ENCODE results near the gene LGMN. TPM values are rescaled to one million over a fixed set of nuclear protein-coding genes. Genes with fewer than 3 reads are reported as not detected.
A peak's percentile ranks its signal among the peaks of the same experiment; 100 is the strongest.
"Not testable (repeated sequence)": the region's sequence is repeated elsewhere in the genome, so short reads cannot be mapped to it uniquely, and the experiment has no call there.

The LGMN gene
- total and polyA plus RNA-seq, 11 donors, result 78.8 to 327 (median 108) TPM

DNA sequence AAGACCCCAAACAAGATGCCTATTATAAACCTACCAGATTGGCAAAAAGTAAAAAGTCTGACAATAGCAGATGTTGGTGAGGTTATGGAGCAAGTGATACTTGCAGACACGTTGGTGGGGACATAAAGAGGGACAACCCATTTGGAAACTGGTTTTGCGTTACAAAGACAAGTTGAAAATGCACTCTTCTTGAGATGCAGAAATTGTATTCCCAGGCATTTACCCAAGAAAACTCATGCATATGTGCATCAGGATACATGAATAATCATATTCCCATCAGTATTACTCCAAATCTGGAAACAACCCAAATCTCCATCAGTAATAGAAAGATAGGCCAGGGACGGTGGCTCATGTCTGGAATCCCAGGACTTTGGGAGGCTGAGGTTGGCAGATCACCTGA is 32.9 kb upstream of the LGMN start:
- Histone ChIP-seq H3K4me3 (no peak overlapping the region), H3K9me3 (peaks cover 0 to 3% (median 0%) of the 10 kb centered on the region in 12 donors), H3K27ac (peak overlapping the region in 1 of 12 donors; percentile 42), H3K4me1 (peaks cover 0 to 27% (median 7%) of the 10 kb centered on the region in 12 donors), H3K36me3 (no peaks in the 10 kb centered on the region), H3K27me3 (no peaks in the 10 kb centered on the region)
- TF ChIP-seq POLR2A (IDR thresholded peaks at IDR 0.05), result no peak
- TF ChIP-seq, protein P1, sequence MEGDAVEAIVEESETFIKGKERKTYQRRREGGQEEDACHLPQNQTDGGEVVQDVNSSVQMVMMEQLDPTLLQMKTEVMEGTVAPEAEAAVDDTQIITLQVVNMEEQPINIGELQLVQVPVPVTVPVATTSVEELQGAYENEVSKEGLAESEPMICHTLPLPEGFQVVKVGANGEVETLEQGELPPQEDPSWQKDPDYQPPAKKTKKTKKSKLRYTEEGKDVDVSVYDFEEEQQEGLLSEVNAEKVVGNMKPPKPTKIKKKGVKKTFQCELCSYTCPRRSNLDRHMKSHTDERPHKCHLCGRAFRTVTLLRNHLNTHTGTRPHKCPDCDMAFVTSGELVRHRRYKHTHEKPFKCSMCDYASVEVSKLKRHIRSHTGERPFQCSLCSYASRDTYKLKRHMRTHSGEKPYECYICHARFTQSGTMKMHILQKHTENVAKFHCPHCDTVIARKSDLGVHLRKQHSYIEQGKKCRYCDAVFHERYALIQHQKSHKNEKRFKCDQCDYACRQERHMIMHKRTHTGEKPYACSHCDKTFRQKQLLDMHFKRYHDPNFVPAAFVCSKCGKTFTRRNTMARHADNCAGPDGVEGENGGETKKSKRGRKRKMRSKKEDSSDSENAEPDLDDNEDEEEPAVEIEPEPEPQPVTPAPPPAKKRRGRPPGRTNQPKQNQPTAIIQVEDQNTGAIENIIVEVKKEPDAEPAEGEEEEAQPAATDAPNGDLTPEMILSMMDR (IDR thresholded peaks at IDR 0.05), result no peak
- intact Hi-C loops (cut with DNase I), result loop anchor here in 5 of 10 donors (2.0 to 10.0 kb wide), 5 partner anchors 34 to 1269 kb away; partner anchors contain the start of genes LGMN (in 3 of the 5) and PPP4R3A (in 1 of the 5)
- 64 to 73% (median 68%) methylated on average over 3 of the region's 3 CpGs for WGBS, 4 donors
- no peak for ATAC-seq
- DNase-seq, result no peak

- Histone ChIP-seq H3K4me1 (peaks cover 0 to 20% (median 1%) of the 10 kb centered on the region in 12 donors), H3K27me3 (no peaks in the 10 kb centered on the region), H3K36me3 (no peaks in the 10 kb centered on the region), H3K4me3 (no peak overlapping the region), H3K9me3 (no peaks in the 10 kb centered on the region), H3K27ac (peak overlapping the region in 5 of 12 donors; percentile 20 to 46 (median 28))
- ATAC-seq (peak in 3 of 4 donors; percentile 28 to 38 (median 35)), DNase-seq (no peak)
- 53 to 59% (median 59%) methylated on average over 7 of the region's 7 CpGs for WGBS, 4 donors
- TF ChIP-seq, protein P1 (IDR thresholded peaks at IDR 0.05), result no peak
- TF ChIP-seq POLR2A (IDR thresholded peaks at IDR 0.05), result no peak
- intact Hi-C loops (cut with DNase I), result loop anchor here in 5 of 10 donors (2.0 to 10.0 kb wide), 5 partner anchors 33 to 1268 kb away; partner anchors contain the start of genes LGMN (in 3 of the 5) and PPP4R3A (in 1 of the 5)
Observed at GRCh38 chr14:92780444-92781232, 32.2 kb upstream of the LGMN start.

GRCh38 chr14:92778868-92779565 is 30.6 kb upstream of the LGMN start:
- peak in 1 of 4 donors; percentile 37 for ATAC-seq
- intact Hi-C loops (cut with DNase I); H3K27ac ChIP-seq; H3K9me3 ChIP-seq; H3K27me3 ChIP-seq; H3K4me3 ChIP-seq; H3K36me3 ChIP-seq; DNase-seq: not testable (repeated sequence)
- peaks cover 0 to 19% (median 0%) of the 10 kb centered on the region in 12 donors for H3K4me1 ChIP-seq
- 76 to 83% (median 80%) methylated on average over 2 to 3 of the region's 3 CpGs for WGBS, 4 donors

- H3K4me3 ChIP-seq; H3K36me3 ChIP-seq; DNase-seq; H3K9me3 ChIP-seq; H3K27me3 ChIP-seq; intact Hi-C loops (cut with DNase I): not testable (repeated sequence)
- 5 to 10% (median 7%) methylated on average over 2 of the region's 2 CpGs for WGBS, 4 donors
- ATAC-seq, result peak; percentile 41 to 76 (median 72)
- Histone ChIP-seq H3K4me1 (peaks cover 0 to 13% (median 0%) of the 10 kb centered on the region in 12 donors), H3K27ac (peak overlapping the region in 3 of 12 donors; percentile 30 to 72 (median 34))
Observed at GRCh38 chr14:92775292-92775691, 26.9 kb upstream of the LGMN start.

DNA sequence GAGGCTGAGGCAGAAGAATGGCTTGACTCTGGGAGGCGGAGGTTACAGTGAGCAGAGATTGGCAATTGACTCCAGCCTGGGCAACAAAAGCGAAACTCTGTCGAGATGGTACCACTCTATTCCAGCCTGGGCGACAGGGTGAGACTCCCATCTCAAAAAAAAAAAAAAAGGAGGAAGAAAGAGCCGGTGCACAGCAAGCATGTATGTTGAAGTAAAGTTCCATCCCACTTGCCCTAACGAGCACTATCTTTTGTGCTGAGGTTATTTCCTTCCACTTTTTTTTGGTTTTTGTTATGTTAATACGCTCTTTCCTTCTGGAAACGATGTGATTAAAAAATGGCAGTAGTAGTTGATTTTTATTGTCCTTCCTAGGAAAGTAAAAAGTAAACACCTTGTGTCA is 26.1 kb upstream of the LGMN start:
- no peak for TF ChIP-seq POLR2A (IDR thresholded peaks at IDR 0.05)
- TF ChIP-seq, protein P1 (IDR thresholded peaks at IDR 0.05), result no peak
- Histone ChIP-seq H3K27me3 (no peaks in the 10 kb centered on the region), H3K4me3 (no peak overlapping the region), H3K27ac (peak overlapping the region in 3 of 12 donors; percentile 4 to 72 (median 34)), H3K4me1 (peaks cover 0 to 11% (median 0%) of the 10 kb centered on the region in 12 donors), H3K9me3 (no peaks in the 10 kb centered on the region), H3K36me3 (no peaks in the 10 kb centered on the region)
- no peak for DNase-seq
- WGBS, 4 donors, result 78 to 83% (median 81%) methylated on average over 8 of the region's 8 CpGs
- intact Hi-C loops (cut with DNase I), result no loop called here
- peak in 1 of 4 donors; percentile 53 for ATAC-seq
